ENCODE measurements around the gene MPLKIP. TPM values are rescaled to one million over a fixed set of nuclear protein-coding genes. Genes with fewer than 3 reads are reported as not detected.
A peak's percentile ranks its signal among the peaks of the same experiment; 100 is the strongest.
"Not testable (repeated sequence)": the region's sequence is repeated elsewhere in the genome, so short reads cannot be mapped to it uniquely, and the experiment has no call there.

MPLKIP gene
- total RNA-seq, 6 experiments from 2014 or later = 35.9 to 39.6 (median 39.0) TPM

DNA sequence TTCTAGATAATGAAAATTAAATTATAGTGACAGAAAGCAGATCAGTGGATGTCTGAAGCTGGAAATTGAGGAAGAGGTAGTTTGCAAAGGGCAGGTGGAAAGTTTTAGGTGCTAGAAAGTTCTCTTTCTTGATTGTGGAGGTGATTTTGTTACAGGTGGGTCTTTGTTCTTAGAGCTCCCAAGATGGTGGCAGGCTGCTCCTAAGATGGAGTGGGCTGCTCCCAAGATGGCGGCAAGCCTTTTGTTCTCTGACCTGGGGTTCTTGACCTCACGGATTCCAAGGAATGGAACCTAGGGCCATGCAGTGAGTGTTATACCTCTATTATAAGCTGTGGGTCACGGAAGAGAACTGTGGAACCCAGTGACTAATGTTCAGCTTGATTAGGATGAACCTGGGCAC lies 32.9 kb upstream of the MPLKIP start:
- no peak overlapping the region for H3K4me3 Mint-ChIP-seq

DNA sequence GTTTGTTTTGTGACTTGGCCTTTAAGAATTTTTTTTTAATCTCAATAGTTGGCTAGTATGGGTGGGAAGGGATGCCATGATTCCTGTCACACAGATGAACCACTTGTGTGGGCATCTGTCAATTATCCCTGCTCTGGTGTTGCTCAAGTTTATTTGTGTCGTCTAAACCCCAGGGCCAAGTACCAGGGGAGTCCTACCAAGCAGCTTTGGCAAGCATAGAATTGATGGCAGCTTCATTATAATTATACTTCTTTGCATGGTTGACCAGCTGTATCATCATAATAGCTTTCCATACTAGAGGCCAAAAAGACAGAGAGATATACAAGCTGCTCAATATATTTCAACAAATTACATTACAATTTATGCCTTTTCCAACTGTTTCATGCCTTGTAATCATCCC lies 30.8 kb upstream of the MPLKIP start:
- Mint-ChIP-seq H3K9me3 (no peaks in the 10 kb centered on the region), H3K27ac (no peak overlapping the region), H3K36me3 (ENCODE audit: low read depth) (0 out of 2 replicates have a peak, but pooled peaks cover 4% of the 10 kb centered on the region), H3K27me3 (ENCODE audit: insufficient read depth) (peaks cover 7% of the 10 kb centered on the region), H3K4me1 (ENCODE audit: low read depth) (peaks cover 12% of the 10 kb centered on the region), H3K4me3 (no peak overlapping the region)
- no peak for DNase-seq
- TF ChIP-seq, protein P1, sequence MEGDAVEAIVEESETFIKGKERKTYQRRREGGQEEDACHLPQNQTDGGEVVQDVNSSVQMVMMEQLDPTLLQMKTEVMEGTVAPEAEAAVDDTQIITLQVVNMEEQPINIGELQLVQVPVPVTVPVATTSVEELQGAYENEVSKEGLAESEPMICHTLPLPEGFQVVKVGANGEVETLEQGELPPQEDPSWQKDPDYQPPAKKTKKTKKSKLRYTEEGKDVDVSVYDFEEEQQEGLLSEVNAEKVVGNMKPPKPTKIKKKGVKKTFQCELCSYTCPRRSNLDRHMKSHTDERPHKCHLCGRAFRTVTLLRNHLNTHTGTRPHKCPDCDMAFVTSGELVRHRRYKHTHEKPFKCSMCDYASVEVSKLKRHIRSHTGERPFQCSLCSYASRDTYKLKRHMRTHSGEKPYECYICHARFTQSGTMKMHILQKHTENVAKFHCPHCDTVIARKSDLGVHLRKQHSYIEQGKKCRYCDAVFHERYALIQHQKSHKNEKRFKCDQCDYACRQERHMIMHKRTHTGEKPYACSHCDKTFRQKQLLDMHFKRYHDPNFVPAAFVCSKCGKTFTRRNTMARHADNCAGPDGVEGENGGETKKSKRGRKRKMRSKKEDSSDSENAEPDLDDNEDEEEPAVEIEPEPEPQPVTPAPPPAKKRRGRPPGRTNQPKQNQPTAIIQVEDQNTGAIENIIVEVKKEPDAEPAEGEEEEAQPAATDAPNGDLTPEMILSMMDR (IDR thresholded peaks at IDR 0.05) = no peak

More for the DNA sequence above, 32.9 kb upstream of the MPLKIP start:
- no peaks in the 10 kb centered on the region for H3K9me3 Mint-ChIP-seq
- TF ChIP-seq, protein P1 (IDR thresholded peaks at IDR 0.05) = no peak
- DNase-seq = no peak
- H3K4me1 Mint-ChIP-seq (ENCODE audit: low read depth) = peaks cover 9% of the 10 kb centered on the region
- H3K36me3 Mint-ChIP-seq (ENCODE audit: low read depth) = 0 out of 2 replicates have a peak, but pooled peaks cover 4% of the 10 kb centered on the region
- H3K27ac Mint-ChIP-seq = no peak overlapping the region
- peaks cover 7% of the 10 kb centered on the region for H3K27me3 Mint-ChIP-seq (ENCODE audit: insufficient read depth)

DNA sequence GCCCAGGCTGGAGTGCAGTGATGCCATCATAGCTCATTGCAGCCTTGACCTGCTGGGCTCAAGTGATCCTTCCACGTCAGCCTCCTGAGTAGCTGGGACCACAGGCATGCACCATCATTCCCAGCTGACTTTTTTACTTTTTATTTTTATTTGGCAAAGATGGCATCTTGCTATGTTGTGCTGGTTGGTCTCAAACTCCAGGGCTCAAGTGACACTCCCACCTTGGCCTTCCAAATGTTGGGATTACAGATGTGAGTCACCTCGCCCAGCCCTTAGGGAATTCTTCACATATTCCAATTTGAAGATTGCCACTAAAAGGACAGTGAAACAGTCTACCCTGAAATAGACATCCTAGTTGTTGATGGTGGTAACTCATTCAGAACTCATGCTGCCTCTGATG lies 28.1 kb upstream of the MPLKIP start:
- no peak overlapping the region for H3K27ac Mint-ChIP-seq
- H3K4me3 Mint-ChIP-seq = no peak overlapping the region
- peak; percentile 3 for DNase-seq
- no peaks in the 10 kb centered on the region for H3K9me3 Mint-ChIP-seq
- 0 out of 2 replicates have a peak, but pooled peaks cover 4% of the 10 kb centered on the region for H3K36me3 Mint-ChIP-seq (ENCODE audit: low read depth)
- peaks cover 4% of the 10 kb centered on the region for H3K27me3 Mint-ChIP-seq (ENCODE audit: insufficient read depth)
- peaks cover 12% of the 10 kb centered on the region for H3K4me1 Mint-ChIP-seq (ENCODE audit: low read depth)
- TF ChIP-seq, protein P1 (IDR thresholded peaks at IDR 0.05) = no peak

DNA sequence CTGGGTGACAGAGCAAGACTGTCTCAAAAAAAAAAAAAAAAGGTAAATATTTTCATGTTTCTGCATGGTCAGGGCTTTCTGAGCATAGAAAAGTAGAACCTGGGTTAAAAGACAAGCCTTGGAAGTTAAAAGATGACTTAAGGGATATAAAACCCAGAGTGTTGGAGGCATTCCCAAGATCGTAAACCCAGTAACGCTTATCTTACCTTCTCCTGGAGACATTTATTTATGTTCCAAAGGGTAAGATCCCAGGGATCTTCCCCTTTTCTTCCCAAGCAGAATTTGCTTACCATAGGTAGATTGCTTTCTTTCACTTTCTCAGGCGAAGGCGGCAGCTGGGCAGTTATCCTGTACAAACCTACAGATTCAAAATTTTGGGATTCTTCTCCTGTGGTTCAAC lies 22.6 kb upstream of the MPLKIP start:
- Mint-ChIP-seq H3K27me3 (ENCODE audit: insufficient read depth) (no peaks in the 10 kb centered on the region; the same call in 1 of the 2 replicates), H3K36me3 (ENCODE audit: low read depth) (no peaks in the 10 kb centered on the region), H3K9me3 (no peaks in the 10 kb centered on the region), H3K27ac (no peak overlapping the region), H3K4me3 (no peak overlapping the region), H3K4me1 (ENCODE audit: low read depth) (no peaks in the 10 kb centered on the region; the same call in 1 of the 2 replicates)
- no peak for DNase-seq
- TF ChIP-seq, protein P1 (IDR thresholded peaks at IDR 0.05) = no peak

DNA sequence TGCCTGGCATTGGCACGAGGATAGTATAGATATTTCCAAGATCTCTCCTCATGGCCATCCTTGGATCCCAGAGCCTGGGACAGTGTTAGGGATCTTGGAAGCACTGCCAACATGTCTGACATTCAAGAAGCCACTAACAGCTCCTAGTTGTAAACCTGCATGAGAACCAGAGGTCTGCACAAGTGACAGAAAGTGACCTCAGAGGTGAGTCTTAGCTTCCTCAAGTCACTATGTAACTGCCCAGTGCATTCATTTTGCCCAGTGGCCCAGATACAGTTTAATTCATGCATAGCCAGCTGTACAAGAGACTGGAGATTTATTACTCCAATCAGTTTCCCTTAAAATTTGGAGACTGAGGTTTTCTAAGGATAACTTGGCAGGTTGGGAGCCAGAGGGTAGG lies 17.1 kb upstream of the MPLKIP start:
- H3K4me1 Mint-ChIP-seq (ENCODE audit: low read depth) = peaks cover 16% of the 10 kb centered on the region
- no peak for DNase-seq
- no peaks in the 10 kb centered on the region; the same call in 1 of the 2 replicates for H3K27me3 Mint-ChIP-seq (ENCODE audit: insufficient read depth)
- H3K9me3 Mint-ChIP-seq = peaks cover 5% of the 10 kb centered on the region
- H3K4me3 Mint-ChIP-seq = no peak overlapping the region
- H3K27ac Mint-ChIP-seq = no peak overlapping the region
- H3K36me3 Mint-ChIP-seq (ENCODE audit: low read depth) = peaks cover 6% of the 10 kb centered on the region
- TF ChIP-seq, protein P1 (IDR thresholded peaks at IDR 0.05) = no peak

DNA sequence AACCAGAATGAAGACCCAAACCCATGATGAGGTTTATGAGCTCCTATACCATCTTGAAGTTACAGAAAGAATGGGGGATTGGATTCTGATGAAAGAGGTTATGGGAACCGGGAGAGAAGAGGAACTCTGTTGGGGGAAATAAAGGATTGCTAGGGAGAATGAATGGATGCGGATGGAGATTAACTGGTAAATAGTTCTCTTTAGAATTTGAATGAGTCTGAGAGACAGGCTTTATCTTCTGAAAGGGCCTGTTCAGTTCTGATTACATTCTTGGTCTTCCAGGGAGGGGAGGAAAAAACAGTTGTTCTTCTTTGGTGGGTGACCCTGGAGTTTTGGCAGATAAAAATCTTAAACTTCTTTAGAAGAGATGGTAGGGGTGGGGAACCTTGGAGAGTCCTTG lies 14.2 kb upstream of the MPLKIP start:
- Mint-ChIP-seq H3K4me3 (no peak overlapping the region), H3K27ac (no peak overlapping the region), H3K36me3 (ENCODE audit: low read depth) (peaks cover 10% of the 10 kb centered on the region), H3K4me1 (ENCODE audit: low read depth) (peaks cover 16% of the 10 kb centered on the region), H3K27me3 (ENCODE audit: insufficient read depth) (peaks cover 2% of the 10 kb centered on the region; the same call in 1 of the 2 replicates), H3K9me3 (peaks cover 5% of the 10 kb centered on the region)
- TF ChIP-seq, protein P1 (IDR thresholded peaks at IDR 0.05) = no peak
- no peak for DNase-seq

DNA sequence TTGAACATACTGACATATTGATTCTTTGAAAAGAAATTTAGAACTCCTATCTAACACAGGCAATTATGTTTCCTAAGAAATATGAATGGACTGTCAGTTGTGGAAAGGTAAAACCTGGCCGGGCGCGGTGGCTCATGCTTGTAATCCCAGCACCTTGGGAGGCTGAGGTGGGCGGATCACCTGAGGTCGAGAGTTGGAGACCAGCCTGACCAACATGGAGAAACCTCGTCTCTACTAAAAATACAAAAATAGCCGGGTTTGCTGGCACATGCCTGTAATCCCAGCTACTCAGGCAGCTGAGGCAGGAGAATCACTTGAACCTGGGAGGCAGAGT lies 13.8 kb upstream of the MPLKIP start:
- DNase-seq; H3K4me3 Mint-ChIP-seq; H3K36me3 Mint-ChIP-seq (ENCODE audit: low read depth); H3K27ac Mint-ChIP-seq; H3K27me3 Mint-ChIP-seq (ENCODE audit: insufficient read depth); H3K9me3 Mint-ChIP-seq: not testable (repeated sequence)
- H3K4me1 Mint-ChIP-seq (ENCODE audit: low read depth) = peaks cover 16% of the 10 kb centered on the region
